Osteocyte (in vitro differentiated cells): ENCODE measurements around the gene SCP2. TPM values are rescaled to one million over a fixed set of nuclear protein-coding genes. Genes with fewer than 3 reads are reported as not detected.

Experiments
- DNase-seq: peaks from one replicate; pipeline ENCODE4 v3.0.0; 2021; ENCODE audit warnings: mixed read lengths; ENCODE audit not compliant: unreplicated experiment; ENCODE audit errors: extremely low spot score
- H3K27ac Mint-ChIP-seq: one replicate; pipeline ENCODE4 v1.8.0; 2021; ENCODE audit warnings: mild to moderate bottlenecking, mixed read lengths; ENCODE audit not compliant: unreplicated experiment
- H3K27me3 Mint-ChIP-seq: one replicate; pipeline ENCODE4 v1.8.0; 2021; ENCODE audit warnings: mixed read lengths; ENCODE audit not compliant: unreplicated experiment
- H3K36me3 Mint-ChIP-seq: one replicate; pipeline ENCODE4 v1.8.0; 2021; ENCODE audit warnings: mixed read lengths; ENCODE audit not compliant: unreplicated experiment
- H3K4me1 Mint-ChIP-seq: one replicate; pipeline ENCODE4 v1.8.0; 2021; ENCODE audit warnings: mixed read lengths; ENCODE audit not compliant: unreplicated experiment
- H3K4me3 Mint-ChIP-seq: one replicate; pipeline ENCODE4 v1.8.0; 2021; ENCODE audit warnings: mild to moderate bottlenecking, moderate library complexity, mixed read lengths; ENCODE audit not compliant: unreplicated experiment
- H3K9me3 Mint-ChIP-seq: one replicate; pipeline ENCODE4 v1.8.0; 2021; ENCODE audit warnings: mixed read lengths; ENCODE audit not compliant: unreplicated experiment
- total RNA-seq: library from RNA; stranded (reverse); gene quantifications from 2 replicates; pipeline ENCODE4 v1.2.1, GENCODE V29; 2021
- TF ChIP-seq, protein P1 (sequence below): fragments of 200-600 bp; sonication (generic); IDR thresholded peaks from 2 replicates; pipeline ENCODE4 v1.5.0; 2021; ENCODE audit warnings: antibody characterized with exemption, mild to moderate bottlenecking, moderate library complexity

Gene SCP2
- total RNA-seq, 1 donor from 2014 or later, result 84.2 TPM

DNA sequence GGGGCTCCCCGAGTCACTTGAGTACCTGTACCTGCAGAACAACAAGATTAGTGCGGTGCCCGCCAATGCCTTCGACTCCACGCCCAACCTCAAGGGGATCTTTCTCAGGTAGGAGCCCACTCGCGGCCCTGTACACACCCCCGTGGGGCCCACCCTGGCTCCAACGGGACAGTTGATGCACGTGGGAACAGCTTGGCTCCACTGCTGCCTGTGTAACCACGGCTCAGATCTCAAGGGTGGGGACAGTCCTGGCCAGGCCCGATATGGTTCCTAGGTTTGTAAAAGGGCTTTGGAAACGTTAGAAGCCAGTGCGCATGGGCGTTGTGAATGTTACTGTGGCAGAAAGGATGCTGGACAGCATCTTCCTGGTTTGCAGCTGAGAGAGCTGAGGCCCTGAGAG is 153.7 kb downstream of the SCP2 start:
- H3K27ac Mint-ChIP-seq, result no peak overlapping the region
- TF ChIP-seq, protein P1, sequence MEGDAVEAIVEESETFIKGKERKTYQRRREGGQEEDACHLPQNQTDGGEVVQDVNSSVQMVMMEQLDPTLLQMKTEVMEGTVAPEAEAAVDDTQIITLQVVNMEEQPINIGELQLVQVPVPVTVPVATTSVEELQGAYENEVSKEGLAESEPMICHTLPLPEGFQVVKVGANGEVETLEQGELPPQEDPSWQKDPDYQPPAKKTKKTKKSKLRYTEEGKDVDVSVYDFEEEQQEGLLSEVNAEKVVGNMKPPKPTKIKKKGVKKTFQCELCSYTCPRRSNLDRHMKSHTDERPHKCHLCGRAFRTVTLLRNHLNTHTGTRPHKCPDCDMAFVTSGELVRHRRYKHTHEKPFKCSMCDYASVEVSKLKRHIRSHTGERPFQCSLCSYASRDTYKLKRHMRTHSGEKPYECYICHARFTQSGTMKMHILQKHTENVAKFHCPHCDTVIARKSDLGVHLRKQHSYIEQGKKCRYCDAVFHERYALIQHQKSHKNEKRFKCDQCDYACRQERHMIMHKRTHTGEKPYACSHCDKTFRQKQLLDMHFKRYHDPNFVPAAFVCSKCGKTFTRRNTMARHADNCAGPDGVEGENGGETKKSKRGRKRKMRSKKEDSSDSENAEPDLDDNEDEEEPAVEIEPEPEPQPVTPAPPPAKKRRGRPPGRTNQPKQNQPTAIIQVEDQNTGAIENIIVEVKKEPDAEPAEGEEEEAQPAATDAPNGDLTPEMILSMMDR, result no peak

DNA sequence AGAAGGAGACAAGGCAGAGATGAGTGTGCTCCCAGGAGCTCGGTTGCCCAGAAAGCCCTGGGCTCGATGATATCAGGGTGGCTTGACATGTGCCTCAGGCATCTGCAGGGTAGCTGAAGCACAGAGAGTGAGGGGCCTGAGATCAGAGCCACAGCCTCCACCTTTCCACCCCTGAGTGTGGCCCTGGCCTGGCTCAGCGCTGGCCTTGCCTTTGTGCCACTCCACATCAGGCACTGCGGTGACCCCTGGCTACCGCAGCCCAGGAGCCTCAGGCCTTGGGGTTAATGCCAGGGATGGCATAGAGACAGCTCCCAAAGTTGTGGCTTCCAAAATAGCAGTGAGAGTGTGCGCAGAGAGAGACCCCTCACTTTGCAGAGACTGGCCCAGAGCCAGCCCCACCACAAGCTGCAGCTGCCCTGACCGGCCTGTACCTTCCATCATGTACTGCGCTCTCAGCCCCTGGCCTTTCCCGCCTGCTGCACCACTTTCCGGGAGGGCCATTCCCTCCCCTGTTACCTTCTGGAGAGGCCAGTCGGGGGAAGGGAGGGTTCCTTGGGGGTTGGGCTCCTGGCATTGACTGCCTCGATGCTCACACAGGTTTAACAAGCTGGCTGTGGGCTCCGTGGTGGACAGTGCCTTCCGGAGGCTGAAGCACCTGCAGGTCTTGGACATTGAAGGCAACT is 154.4 kb downstream of the SCP2 start:
- Mint-ChIP-seq H3K36me3 (peaks cover 1% of the 10 kb centered on the region), H3K27me3 (no peaks in the 10 kb centered on the region), H3K9me3 (no peaks in the 10 kb centered on the region), H3K27ac (no peak overlapping the region), H3K4me3 (no peak overlapping the region), H3K4me1 (peaks cover 8% of the 10 kb centered on the region)
- DNase-seq, result no peak
- TF ChIP-seq, protein P1, result no peak

More for the DNA sequence above, 153.7 kb downstream of the SCP2 start:
- H3K9me3 Mint-ChIP-seq, result no peaks in the 10 kb centered on the region
- peaks cover 4% of the 10 kb centered on the region for H3K4me1 Mint-ChIP-seq
- peaks cover 1% of the 10 kb centered on the region for H3K36me3 Mint-ChIP-seq
- no peak for DNase-seq
- no peaks in the 10 kb centered on the region for H3K27me3 Mint-ChIP-seq
- H3K4me3 Mint-ChIP-seq, result no peak overlapping the region

DNA sequence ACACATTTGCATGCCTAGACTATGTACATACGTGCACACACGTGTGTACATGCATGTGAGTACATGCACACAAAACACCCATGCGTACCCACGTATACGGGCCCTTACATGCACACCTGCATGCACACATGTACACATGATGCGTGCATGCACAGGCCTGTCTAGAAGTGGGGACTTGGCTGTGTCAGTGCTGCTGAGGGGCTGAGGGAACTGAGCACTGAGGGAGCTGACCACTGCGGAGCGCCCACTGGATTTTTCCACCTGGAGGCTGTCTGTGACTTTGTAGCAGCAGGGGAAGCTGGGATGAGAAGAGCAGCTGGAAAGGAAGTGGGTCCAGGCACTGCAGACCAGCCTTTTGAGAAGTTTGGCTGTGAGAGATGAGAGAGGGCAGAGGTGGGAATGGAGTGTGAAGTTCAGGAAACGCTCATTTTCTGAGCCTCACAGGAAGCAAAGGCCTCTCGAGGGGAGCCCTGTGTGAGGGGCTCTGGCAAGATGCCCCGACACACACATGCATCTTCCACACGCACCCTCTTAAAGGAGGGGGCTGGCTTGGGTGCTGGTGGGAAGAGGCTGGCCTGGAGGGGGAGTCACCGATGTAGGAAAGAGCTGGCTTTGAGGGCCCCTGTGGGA is 155.9 kb downstream of the SCP2 start:
- Mint-ChIP-seq H3K9me3 (no peaks in the 10 kb centered on the region), H3K4me1 (peaks cover 13% of the 10 kb centered on the region), H3K36me3 (peaks cover 1% of the 10 kb centered on the region), H3K27ac (no peak overlapping the region), H3K4me3 (no peak overlapping the region), H3K27me3 (no peaks in the 10 kb centered on the region)
- DNase-seq, result no peak
- TF ChIP-seq, protein P1, result no peak

DNA sequence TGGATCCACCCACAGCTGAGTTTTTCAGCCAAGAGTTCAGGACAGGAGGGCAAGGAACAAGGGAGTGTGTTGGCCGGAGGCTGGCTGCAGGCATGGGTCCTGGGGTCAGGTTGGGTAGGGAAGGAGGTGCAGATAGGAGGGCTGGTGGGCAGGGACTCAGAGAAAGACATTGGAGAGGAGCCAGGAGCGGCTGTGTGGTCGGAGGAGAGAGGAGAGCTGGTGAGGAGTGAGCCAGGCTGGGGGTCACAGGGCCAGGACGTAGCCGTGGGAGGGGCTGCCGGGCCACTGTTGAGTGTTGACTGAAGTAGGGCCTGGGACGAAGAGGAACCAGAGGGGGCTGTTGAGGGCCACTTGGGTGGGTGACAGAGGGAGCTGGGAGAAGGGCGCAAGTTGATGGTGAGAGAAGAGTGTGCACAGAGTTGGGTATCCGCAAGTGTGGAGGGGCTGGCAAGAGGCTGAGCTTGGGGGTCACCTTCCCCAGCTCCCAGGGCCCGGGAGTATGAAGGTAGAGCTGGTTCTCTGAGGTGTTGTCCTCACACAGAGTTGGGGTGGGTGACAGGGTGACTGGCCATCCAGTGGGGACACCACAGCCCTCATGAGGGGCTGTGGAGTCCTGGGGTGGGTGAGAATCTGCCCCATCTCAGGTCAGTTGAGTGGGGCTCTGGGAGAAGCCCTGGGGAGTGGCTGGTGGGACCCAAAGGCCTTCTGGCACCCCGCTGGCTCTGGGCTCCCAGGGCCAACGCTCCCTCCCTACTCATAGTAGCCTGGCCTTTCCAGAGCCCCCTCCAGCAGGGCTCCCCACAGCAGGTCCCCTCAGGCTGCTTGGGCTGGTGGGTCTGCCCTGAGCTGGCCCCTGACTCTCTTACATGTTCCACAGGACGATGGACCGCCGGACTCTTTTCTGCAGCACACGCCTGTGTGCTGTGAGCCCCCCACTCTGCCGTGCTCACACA is 156.8 kb downstream of the SCP2 start:
- no peaks in the 10 kb centered on the region for H3K27me3 Mint-ChIP-seq
- no peaks in the 10 kb centered on the region for H3K9me3 Mint-ChIP-seq
- DNase-seq, result no peak
- TF ChIP-seq, protein P1, result no peak
- H3K36me3 Mint-ChIP-seq, result peaks cover 1% of the 10 kb centered on the region
- H3K4me1 Mint-ChIP-seq, result peaks cover 13% of the 10 kb centered on the region
- H3K4me3 Mint-ChIP-seq, result no peak overlapping the region
- H3K27ac Mint-ChIP-seq, result no peak overlapping the region
